ENCODE data around the gene B4GALT5.

GRCh38 chr20:49583343-49583668 lies 130.4 kb downstream of the B4GALT5 start:
- no peak for TF ChIP-seq TAF1 (IDR thresholded peaks at IDR 0.05; ENCODE audit: borderline replicate concordance, insufficient read depth, low read length)
- TF ChIP-seq, protein P1, sequence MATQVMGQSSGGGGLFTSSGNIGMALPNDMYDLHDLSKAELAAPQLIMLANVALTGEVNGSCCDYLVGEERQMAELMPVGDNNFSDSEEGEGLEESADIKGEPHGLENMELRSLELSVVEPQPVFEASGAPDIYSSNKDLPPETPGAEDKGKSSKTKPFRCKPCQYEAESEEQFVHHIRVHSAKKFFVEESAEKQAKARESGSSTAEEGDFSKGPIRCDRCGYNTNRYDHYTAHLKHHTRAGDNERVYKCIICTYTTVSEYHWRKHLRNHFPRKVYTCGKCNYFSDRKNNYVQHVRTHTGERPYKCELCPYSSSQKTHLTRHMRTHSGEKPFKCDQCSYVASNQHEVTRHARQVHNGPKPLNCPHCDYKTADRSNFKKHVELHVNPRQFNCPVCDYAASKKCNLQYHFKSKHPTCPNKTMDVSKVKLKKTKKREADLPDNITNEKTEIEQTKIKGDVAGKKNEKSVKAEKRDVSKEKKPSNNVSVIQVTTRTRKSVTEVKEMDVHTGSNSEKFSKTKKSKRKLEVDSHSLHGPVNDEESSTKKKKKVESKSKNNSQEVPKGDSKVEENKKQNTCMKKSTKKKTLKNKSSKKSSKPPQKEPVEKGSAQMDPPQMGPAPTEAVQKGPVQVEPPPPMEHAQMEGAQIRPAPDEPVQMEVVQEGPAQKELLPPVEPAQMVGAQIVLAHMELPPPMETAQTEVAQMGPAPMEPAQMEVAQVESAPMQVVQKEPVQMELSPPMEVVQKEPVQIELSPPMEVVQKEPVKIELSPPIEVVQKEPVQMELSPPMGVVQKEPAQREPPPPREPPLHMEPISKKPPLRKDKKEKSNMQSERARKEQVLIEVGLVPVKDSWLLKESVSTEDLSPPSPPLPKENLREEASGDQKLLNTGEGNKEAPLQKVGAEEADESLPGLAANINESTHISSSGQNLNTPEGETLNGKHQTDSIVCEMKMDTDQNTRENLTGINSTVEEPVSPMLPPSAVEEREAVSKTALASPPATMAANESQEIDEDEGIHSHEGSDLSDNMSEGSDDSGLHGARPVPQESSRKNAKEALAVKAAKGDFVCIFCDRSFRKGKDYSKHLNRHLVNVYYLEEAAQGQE (IDR thresholded peaks at IDR 0.05; ENCODE audit: insufficient read depth in 1 of 2, low read depth in 2 of 2, low read length in 2 of 2): no peak

Data from PFSK-1 (cell line).